IMR-90 (cell line): ENCODE measurements around the gene ODAD3. TPM values are rescaled to one million over a fixed set of nuclear protein-coding genes. Genes with fewer than 3 reads are reported as not detected.

Experiments used
- BHLHE40 ChIP-seq: fragments of 150-350 bp; IDR thresholded peaks from 2 replicates; pipeline ENCODE4 v1.6.1; 2016; ENCODE audit warnings: mild to moderate bottlenecking, low read depth, low read length
- RCOR1 ChIP-seq: IDR thresholded peaks from 2 replicates; pipeline ENCODE4 v1.6.1; 2012; ENCODE audit warnings: mild to moderate bottlenecking, low read length, improper control_type of control experiment; ENCODE audit not compliant: insufficient replicate concordance
- SMC3 ChIP-seq: fragments of 150-350 bp; IDR thresholded peaks from 2 replicates; pipeline ENCODE4 v1.6.1; 2016; ENCODE audit warnings: low read depth, mild to moderate bottlenecking, antibody characterized with exemption, low read length, moderate library complexity
- polyA plus RNA-seq, 3 experiments: library from polyadenylated mRNA; depleted of rRNA; stranded (reverse); fragments of >200 nt; gene quantifications; 2 replicates each; pipeline ENCODE4 v1.2.3, GENCODE V29; 2012; ENCODE audit warnings: low replicate concordance in 1 of 3
- total RNA-seq: library from RNA; depleted of rRNA; stranded (reverse); fragments of >200 nt; gene quantifications from 2 replicates; pipeline ENCODE4 v1.2.3, GENCODE V29; 2012
- TF ChIP-seq, protein P1 (sequence below): fragments of 150-350 bp; IDR thresholded peaks from 2 replicates; pipeline ENCODE4 v1.6.1; 2016; ENCODE audit warnings: low read depth, mild to moderate bottlenecking, low read length, moderate library complexity, borderline replicate concordance

Gene ODAD3
- total and polyA plus RNA-seq, 2 of the 4 experiments (the other 2 are of a cell fraction), result under 0.01 to 0.44 TPM

DNA sequence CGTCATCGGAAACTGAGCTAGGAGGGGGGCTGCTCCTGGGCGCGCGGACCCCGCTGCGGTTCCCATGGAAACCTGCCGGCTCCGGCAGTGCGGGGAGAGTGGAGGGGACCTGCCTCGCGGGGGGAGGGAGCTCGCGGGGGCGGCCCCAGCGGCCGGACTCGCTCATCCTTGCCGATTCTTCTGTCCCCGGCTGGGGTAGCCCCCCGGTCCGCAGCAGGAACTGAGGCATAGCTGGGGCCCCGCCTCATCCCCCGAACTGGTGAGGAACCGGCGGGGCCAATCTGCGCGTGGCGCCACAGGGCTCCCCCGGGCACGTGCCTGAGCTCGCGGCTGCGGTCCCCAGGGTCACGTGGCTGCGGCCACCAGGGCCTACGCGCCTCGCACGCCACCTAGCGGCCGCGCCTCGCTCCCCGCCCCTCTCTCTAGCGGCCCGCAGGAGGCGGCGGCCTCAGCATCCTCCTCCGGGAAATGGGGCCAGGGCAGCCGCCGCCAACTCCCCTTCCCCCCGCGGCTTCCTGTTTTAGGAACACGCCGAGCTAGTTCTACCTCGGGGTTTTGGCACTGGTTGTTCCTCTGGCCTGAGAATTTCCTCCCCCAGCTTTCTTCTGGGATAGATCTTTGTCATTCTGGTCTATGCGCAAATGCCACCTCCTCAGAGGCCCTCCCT, 47.6 kb upstream of the ODAD3 start (continued):
- TF ChIP-seq, protein P1, sequence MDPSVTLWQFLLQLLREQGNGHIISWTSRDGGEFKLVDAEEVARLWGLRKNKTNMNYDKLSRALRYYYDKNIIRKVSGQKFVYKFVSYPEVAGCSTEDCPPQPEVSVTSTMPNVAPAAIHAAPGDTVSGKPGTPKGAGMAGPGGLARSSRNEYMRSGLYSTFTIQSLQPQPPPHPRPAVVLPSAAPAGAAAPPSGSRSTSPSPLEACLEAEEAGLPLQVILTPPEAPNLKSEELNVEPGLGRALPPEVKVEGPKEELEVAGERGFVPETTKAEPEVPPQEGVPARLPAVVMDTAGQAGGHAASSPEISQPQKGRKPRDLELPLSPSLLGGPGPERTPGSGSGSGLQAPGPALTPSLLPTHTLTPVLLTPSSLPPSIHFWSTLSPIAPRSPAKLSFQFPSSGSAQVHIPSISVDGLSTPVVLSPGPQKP, result no peak
- peak; percentile 96 for TF ChIP-seq RCOR1
- TF ChIP-seq SMC3, result peak; percentile 64
- TF ChIP-seq BHLHE40, result peak; percentile 99
